T-helper 9 cell (primary cell): ENCODE measurements around the gene CALY.

ENCODE experiments used
- DNase-seq: peaks from one replicate; pipeline ENCODE4 v3.0.0-alpha.2; 2020

CALY gene

DNA sequence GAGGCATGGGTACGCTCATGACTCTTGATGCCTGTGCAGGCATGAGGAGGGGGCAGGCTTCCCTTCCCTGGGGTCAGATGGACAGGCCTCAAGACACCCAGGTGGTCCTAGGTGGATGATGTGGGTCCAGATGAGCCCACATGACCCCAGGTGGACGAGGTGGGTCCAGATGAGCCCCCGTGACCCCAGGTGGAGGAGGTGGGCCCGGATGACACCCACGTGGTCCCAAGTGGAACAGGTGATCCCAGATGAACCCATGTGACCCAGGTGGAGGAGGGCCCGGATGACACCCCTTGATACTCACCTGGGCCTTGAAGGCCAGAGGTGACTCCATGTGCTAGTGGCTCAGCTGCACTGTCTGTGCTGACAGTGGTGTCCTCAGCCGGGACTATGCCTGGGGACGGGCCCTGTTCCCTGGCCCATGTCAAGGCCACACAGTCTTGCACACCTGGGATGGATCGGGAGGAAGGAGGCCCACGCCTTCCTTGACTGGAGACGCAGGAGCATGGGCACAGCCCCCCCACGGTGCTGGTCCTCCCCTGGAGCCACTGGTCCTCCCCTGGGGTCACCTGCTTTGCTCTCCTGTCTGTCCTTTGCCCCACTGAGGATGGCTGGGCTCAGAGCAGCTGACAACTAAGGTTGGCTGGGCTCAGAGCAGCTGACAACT is 13.7 kb upstream of the CALY start:
- no peak for DNase-seq

DNA sequence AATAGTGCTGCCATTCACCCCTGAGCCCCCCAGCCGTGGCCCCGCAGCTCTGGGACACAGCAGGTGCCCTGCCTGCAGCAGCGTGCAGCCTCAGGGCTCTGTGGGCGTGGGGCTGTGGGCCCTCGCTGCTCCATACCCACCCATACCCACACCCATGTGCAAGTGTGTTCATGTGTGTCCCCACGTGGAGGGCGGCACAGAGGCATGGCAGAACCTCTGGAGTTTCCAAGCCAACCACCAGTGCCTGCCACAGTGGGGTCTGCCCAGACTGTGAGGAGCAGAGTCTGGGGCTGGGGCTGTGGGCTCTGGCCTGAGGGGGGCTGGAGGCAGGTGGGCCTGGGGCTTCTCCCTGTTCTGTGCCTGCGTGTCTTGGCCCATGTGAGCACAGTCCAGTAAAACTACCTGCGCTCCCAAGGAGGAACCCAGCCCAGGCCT is 12.9 kb upstream of the CALY start:
- DNase-seq: no peak

DNA sequence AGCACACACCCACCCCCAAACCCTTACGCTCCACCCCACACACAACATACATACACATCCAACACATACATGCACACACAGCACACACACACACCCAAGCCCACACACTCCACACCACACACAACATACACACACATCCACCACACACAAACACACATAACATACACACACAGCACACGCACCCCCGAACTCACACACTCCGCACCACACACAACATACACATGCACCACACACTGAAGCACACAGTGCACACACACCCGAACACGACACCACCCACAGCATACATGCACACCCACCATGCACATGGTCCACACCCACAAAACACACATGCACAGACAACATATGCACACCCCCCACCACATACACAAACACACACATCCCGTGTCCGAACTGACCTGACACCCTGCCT is 12.5 kb upstream of the CALY start:
- DNase-seq: no peak

DNA sequence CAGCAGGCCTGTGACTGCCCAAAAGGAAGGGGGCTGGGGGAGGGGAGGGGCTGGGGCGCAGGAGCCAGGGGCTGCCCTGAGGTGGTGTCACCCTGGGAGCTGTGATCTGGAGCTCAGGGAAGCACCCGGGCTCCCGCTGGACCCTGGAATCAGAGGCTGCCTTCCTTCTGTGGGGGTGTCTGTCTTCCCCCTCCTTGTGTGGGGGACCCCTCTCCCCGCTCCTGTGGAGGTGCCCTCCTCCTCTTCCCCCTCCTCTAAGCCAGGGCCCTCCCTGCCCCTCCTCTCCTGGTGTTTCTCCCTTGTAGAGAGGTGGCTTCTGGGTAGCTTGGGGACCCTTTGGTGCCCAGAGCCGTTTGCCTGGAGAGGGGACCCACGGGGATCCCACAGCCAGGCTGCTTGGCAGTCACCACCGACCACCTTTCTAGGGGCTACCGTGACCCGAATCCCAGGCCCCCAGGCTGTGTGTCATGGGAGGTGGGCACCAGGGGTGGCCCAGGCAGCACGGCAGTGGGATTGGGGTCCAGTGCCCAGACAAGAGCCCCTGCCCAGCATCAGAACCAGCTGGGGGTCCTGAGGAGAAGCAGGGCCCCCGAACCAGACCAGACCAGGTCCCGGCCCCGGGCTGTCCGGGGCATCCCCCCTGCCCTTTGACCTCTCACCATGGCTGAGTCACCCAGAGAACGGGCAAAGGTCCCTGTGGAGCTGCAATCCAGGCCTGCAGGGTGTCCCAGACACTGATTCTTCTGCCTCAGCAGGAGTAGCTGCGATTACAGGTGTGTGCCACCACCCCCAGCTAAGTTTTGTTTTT is 11.2 kb upstream of the CALY start:
- DNase-seq: no peak

DNA sequence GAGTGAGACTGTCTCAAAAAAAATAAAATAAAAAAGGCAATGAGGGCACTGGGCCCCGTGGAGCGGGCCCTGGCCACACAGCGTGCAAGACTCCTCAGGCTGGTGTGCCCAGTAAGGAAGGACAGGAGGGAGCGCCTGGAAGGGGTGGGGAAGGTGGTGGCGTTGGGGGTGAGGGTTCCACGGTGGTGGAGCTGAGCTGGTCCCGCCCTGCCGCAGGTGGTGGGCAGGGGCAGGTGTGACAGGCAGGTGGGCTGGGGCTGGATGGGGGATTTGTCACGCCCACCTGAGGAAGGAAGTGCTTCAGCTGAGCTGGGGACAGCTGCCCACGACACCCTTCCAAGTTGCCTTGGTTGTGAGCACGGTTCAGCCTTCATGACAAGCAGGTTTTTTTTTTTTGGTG is 9.7 kb upstream of the CALY start:
- DNase-seq: no peak

DNA sequence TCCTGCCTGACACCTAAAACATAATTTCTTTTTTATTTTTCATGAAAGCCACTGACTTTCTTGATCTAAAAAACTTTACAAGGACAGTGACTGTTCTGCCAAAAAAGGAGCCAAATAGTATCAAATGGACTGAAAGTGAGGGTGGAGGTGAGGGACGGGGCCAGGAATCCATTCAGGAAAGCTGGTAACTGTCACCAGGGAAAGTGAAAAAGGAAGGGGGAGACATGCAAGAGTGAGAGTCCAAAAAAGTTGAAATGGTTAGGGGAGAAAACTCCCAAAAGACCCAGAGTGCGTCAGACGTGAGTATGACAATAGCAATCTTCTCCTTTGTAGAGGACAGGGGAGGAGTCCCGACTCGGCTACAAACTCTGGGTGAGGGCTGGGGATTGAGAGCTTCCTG is 7.5 kb upstream of the CALY start:
- DNase-seq: no peak

GRCh38 chr10:133343558-133343957 is 6.9 kb upstream of the CALY start:
- DNase-seq: no peak

- DNase-seq: no peak
These were observed 6.2 kb upstream of the CALY start for GRCh38 chr10:133342942-133343341.

GRCh38 chr10:133341983-133342382 is 5.3 kb upstream of the CALY start:
- no peak for DNase-seq

DNA sequence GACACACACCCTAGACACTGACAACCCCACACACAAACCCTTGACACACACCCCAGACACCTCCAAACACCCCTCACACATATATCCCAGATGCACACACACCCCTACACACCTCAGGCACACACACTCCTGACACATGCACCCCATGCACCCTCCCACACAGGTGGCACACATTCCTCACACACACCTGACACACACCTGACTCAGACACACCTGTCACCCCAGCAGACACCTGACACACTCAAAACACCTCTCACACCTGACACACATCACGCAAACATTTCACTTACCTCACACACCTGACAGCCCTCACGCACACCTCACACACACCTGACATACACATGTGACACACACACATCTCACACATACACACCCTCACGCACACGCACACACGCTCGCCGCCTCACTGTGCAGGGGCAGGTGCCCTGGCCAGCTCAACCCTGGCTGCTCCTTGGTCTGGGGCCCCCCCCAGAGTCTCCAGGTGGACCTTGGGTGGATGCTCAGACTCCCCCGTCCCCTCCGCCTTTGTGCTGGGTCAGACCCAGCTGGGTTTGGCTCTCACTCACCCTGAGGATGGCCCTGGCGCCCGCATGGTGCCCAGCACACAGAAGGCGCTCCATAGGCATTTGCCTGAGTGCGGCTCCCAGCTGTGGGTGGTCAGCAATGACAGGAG is 3.1 kb upstream of the CALY start:
- no peak for DNase-seq

DNA sequence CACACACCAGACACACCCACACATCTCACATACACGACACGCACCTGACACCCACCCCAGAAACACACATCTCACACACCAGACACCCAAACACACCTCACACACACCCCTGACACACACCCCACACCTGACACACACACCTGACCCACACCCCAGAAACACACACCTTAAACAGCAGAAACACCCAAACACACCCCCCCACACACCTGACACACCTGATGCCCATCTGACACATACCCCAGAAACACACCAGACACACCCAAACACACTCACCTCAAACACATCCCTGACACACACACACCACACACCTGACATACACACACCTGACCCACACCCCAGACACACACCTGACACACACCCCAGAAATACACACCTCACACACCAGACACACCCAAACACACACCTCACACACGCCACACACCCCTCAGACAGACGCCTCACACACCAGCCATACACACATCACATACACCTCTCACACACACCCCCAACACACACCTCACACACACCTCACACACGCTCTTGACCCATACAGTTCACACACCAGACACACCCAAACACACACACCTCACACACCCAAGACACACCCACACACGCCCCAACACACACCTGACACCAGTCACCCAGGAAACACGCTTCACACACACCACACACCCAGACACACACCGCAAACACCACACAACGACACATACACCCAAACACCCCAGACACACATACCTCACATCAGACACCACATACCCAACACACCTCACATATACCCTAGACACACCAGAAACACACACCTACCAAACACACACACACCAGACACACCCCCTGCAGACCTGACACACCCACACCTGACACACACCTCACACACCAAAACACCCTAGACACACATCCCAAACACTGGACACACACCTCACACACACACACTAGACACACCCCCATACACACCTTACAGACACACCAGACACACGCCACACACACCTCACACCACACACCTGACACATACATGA is 1.7 kb upstream of the CALY start:
- no peak for DNase-seq

DNA sequence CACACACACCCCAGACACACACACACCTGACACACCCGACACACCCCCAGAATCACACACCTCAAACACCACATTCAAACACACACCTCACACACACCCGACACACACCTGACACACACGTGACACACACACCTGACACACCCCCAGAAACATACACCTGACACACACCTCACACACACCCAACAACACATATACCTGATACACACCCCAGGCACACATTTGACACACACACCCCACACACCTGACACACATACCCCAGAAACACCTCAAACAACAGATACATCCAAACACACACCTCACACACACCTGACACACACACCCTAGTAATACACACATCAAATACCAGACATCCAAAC is 652 bp upstream of the CALY start:
- no peak for DNase-seq

DNA sequence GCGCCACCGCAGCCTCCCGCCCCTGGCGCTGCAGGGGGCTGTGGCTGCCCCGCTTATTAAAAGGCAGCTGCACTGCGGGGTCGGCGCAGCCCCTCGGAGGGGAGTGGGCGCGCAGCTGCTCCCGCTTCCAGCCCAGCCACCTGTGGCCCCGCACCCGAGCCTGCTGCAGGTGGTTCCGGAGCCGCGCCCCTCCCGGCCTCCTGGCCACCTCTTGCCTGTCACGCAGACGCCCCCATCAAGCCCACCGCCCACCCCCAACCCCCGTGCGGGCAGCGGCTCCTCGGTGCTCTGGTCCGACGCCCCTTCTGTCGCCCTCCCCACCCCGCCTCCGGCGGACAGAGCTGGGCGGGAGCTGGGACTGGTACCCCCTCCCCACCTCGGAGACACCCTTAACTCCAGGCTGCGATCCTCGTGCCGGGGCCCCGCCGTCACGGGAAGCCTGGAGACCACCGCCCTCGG is 549 bp downstream of the CALY start:
- peak; percentile 26 for DNase-seq

DNA sequence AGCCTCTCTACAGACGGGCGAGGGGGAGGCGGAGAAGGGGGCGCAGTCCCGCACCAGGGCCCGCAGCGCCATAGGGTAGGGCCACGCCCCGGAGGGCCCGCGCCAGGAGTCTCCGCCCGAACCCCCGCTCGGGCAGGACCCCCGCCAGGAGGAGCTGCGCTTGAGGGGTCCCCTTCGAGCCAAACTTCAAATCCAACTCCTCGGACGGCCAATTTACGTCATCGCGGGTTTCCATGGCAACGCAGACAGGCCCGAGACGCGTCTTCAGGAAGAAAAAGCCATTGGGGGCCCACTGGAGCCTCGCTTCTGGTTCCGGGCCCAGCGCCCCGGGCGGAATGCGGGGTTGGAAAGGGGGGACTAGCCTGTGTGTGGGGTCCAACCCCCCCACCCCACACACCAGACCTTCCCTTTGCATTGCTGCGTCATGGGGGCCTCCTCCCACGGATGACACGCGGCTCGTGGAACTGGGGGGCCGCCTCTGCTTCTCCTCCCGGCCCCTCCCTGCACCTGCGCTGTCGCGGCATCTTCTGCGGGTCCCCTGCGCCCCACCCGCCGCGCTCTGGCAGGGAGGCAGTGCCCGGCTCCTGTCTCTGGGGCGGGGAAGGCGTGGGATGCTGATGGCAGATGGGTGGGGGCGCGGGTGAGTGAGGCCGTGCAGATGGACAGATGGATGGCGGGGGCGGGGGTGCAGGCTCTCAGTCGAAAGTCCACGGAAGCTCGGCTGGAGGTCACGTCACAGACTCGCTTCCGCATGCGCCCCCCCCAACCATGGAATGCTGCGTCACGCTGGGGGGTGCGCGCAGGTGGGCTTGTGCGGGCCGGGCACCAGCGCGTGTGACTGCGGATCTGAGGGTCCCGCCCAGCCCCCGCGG is 1.2 kb downstream of the CALY start:
- peak; percentile 91 for DNase-seq

DNA sequence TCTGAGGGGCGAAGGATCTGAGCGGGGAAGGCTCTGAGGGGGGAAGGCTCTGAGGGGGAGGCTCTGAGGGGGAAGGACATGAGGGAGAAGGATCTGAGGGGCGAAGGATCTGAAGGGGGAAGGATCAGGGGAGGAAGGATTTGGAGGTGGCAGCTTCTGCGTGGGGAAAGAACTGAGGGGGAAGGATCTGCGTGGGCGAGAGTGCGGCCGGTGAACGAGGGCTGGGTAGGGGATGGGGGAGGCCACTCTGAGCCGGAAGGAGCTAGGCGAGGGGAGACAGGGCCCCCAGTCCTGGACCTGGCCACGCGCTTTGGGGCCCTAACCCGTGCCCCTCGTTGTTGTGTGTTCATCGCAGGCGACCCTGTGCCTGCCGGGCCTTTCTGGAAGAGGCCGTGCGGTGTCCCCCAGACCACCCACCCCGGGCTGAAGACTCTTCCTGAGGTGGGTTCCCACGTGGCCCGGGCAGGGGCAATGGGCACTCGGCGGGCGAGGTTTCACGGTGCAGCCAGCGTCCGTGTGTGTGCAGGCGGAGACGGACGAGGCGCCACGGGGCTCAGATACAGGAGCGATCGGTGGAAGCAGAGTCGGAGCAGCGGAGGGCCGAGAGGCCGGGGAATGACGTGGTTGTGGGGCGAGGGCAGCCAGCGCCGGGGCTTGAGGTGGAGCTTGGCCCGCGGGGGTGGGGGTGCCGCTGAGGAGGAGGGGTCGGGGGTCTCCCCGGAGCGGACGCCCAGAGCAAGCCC is 2.0 kb downstream of the CALY start:
- DNase-seq: peak; percentile 30

- no peak for DNase-seq
These were observed 3.6 kb downstream of the CALY start for GRCh38 chr10:133332936-133333699.

- DNase-seq: peak; percentile 90
These were observed 7.0 kb downstream of the CALY start for GRCh38 chr10:133329491-133330202.

DNA sequence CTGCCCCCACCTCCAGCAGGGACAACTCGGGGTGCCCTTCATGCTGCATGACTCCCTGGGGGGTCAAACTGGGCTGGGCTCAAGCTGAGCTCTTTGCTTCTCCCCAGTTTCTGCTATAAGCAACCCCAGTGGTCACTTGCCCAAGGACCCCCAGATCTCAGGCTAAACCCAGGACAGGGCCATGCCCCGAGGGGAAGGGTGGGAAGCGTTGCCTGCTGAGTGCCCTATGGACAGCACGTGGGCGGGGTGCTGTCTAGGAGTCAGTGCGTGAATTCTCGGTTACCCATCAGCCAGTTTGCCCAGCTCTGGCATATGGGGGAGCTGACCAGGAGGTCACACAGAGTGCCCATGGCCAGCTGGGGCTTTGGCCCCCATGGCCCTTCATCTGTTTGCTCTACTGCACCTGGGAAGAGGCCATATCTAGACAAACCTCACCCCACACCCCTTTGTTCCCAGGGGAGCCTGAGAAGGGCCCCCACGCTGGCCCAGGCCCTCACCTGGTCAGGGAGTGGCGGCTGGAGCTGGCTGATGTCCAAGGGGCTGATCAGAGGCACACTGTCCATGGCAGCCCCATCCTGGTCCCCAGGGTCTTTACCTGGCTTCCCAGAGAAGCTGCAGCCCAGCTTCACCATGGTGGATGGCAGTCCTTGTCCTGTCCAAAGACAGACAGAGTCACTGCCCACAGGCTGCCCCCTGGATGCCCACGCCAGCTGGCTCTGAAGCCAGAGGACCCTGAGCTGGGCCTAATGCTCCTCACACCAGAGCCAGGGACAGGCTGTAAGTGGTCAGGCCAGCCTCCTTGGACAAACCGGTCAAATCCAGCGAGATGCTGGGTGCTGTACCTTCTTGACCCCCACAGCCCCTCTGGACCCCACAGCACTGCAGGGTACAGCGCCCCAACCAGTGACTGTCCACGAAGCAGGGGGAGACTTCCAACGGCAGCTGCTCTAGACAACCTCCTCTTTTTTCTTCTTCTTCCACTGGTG is 8.0 kb downstream of the CALY start:
- no peak for DNase-seq
